Epithelial cell of esophagus (primary cell): ENCODE data around the gene AMMECR1.

ENCODE experiments used
- DNase-seq: peaks from one replicate; pipeline ENCODE4 v3.0.0; 2010; ENCODE audit warnings: low read depth
- H3K4me3 ChIP-seq: 2 replicates; pipeline ENCODE4 v1.5.1; 2011; ENCODE audit warnings: mild to moderate bottlenecking, low read length, control low read depth
- CTCF ChIP-seq: IDR thresholded peaks from 2 replicates; pipeline ENCODE4 v1.5.1; 2011; ENCODE audit warnings: low read depth, mild to moderate bottlenecking, low read length, control low read depth, inconsistent platforms; ENCODE audit not compliant: insufficient read depth; ENCODE audit errors: missing control alignments

AMMECR1 gene

DNA sequence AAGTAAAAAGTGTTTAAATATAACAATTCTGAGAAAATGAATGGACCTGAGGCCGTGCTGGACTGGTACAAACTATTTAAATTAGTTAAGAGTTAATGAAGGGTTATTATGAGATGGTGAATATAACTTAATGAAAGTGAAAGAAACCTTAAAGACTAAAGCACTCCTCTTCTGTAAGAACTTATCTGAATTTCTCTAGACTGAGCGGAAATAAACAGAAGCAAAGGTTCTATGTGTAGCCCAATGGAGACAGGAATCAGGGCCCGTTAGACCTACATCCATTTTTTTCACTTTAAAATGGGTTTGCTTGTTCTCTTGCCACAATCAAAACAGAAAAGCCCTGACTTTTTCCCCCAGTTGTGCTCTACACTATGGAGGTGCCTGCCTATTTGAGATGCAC, 14.9 kb downstream of the AMMECR1 start:
- no peak overlapping the region for H3K4me3 ChIP-seq
- DNase-seq, result no peak
- TF ChIP-seq CTCF, result no peak

GRCh38 chrX:110301194-110301593, 16.7 kb downstream of the AMMECR1 start:
- TF ChIP-seq CTCF, result no peak
- no peak for DNase-seq
- H3K4me3 ChIP-seq, result no peak overlapping the region

- no peak overlapping the region for H3K4me3 ChIP-seq
- no peak for TF ChIP-seq CTCF
Observed at GRCh38 chrX:110294087-110294486, 23.8 kb downstream of the AMMECR1 start.

GRCh38 chrX:110293658-110294057, 24.2 kb downstream of the AMMECR1 start:
- H3K4me3 ChIP-seq, result no peak overlapping the region
- peak; percentile 7 for DNase-seq
- no peak for TF ChIP-seq CTCF

More at GRCh38 chrX:110294087-110294486, 23.8 kb downstream of the AMMECR1 start:
- no peak for DNase-seq

- DNase-seq, result no peak
- TF ChIP-seq CTCF, result no peak
- no peak overlapping the region for H3K4me3 ChIP-seq
Observed at GRCh38 chrX:110287605-110288004, 30.3 kb downstream of the AMMECR1 start.

DNA sequence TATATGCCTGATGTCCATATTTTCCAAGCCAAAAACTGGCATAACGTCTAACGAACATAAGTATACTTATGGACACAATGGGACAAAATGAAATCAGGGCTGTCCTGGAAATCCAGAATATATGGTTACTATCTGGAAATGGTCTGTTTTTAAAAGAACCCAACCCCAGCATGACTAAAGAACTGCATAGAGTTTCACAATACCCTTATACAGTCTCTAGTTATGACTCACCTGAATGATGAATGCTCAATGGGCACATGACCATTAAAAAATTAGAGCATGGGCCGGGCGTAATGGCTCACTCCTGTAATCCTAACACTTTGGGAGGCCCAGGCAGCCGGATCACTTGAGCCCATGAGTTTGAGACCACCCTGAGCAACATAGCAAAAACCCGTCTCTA, 31.8 kb downstream of the AMMECR1 start:
- peak; percentile 85 for DNase-seq
- no peak overlapping the region for H3K4me3 ChIP-seq
- TF ChIP-seq CTCF, result no peak

DNA sequence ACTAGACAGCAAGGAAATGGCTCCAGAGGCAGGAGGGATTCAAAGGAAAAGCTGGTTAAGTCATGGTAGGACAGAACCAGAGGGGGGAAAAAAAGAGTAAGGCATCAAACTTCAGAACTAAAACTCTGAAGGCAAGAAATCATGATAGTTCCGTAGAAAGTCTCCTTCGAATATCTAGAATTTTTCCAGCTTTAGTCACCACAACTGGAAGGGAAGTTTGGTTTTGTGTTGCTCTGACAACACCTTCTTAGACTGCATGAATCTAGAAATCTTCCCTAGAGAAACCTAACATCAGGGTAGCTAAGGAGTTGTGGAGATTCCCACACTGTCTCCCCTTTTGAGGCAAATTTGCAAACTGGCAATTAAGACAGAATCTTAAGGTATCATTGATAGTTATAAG, 33.7 kb downstream of the AMMECR1 start:
- TF ChIP-seq CTCF, result no peak
- peak; percentile 63 for DNase-seq
- H3K4me3 ChIP-seq, result no peak overlapping the region
